Ammon's horn (tissue), 1 donor: ENCODE measurements around the gene CDH12.
A peak's percentile ranks its signal among the peaks of the same experiment; 100 is the strongest.
"Not testable (repeated sequence)": the region's sequence is repeated elsewhere in the genome, so short reads cannot be mapped to it uniquely, and the experiment has no call there.

Experiments
- DNase-seq: peaks from one replicate; pipeline ENCODE4 v3.0.0-alpha.2; 2016; ENCODE audit warnings: low spot score

The CDH12 gene

GRCh38 chr5:22278164-22278563 is 575.0 kb downstream of the CDH12 start:
- no peak for DNase-seq

GRCh38 chr5:22277006-22277405 is 576.1 kb downstream of the CDH12 start:
- DNase-seq, result peak; percentile 25

GRCh38 chr5:22265855-22266254 is 587.3 kb downstream of the CDH12 start:
- not testable (repeated sequence) for DNase-seq

- no peak for DNase-seq
Observed at GRCh38 chr5:22258139-22258538, 595.0 kb downstream of the CDH12 start.

GRCh38 chr5:22250528-22250927 is 602.6 kb downstream of the CDH12 start:
- DNase-seq, result no peak

GRCh38 chr5:22249209-22249729 is 603.9 kb downstream of the CDH12 start:
- DNase-seq, result no peak

GRCh38 chr5:22245770-22246169 is 607.4 kb downstream of the CDH12 start:
- no peak for DNase-seq

- no peak for DNase-seq
Observed at GRCh38 chr5:22242532-22242931, 610.6 kb downstream of the CDH12 start.

- DNase-seq, result no peak
Observed at GRCh38 chr5:22238047-22238446, 615.1 kb downstream of the CDH12 start.

GRCh38 chr5:22226423-22226822 is 626.7 kb downstream of the CDH12 start:
- DNase-seq, result no peak

- DNase-seq, result no peak
Observed at GRCh38 chr5:22223079-22223478, 630.1 kb downstream of the CDH12 start.

GRCh38 chr5:22213703-22214495 is 639.2 kb downstream of the CDH12 start:
- DNase-seq, result not testable (repeated sequence)

GRCh38 chr5:22212254-22212991 is 640.7 kb downstream of the CDH12 start:
- not testable (repeated sequence) for DNase-seq

GRCh38 chr5:22208463-22208862 is 644.7 kb downstream of the CDH12 start:
- DNase-seq, result not testable (repeated sequence)

- not testable (repeated sequence) for DNase-seq
Observed at GRCh38 chr5:22188651-22189050, 664.5 kb downstream of the CDH12 start.

- not testable (repeated sequence) for DNase-seq
Observed at GRCh38 chr5:22187632-22188228, 665.4 kb downstream of the CDH12 start.

- DNase-seq, result not testable (repeated sequence)
Observed at GRCh38 chr5:22169226-22169625, 683.9 kb downstream of the CDH12 start.

GRCh38 chr5:22168704-22169103 is 684.4 kb downstream of the CDH12 start:
- not testable (repeated sequence) for DNase-seq

GRCh38 chr5:22165931-22166330 is 687.2 kb downstream of the CDH12 start:
- not testable (repeated sequence) for DNase-seq

- not testable (repeated sequence) for DNase-seq
Observed at GRCh38 chr5:22164910-22165748, 688.0 kb downstream of the CDH12 start.

GRCh38 chr5:22156953-22157352 is 696.2 kb downstream of the CDH12 start:
- not testable (repeated sequence) for DNase-seq

- not testable (repeated sequence) for DNase-seq
Observed at GRCh38 chr5:22154779-22155178, 698.4 kb downstream of the CDH12 start.
